Mesodermal cell (in vitro differentiated cells): Measurements from ENCODE around the gene USP17L28.
"Not testable (repeated sequence)": the region's sequence is repeated elsewhere in the genome, so short reads cannot be mapped to it uniquely, and the experiment has no call there.

Experiments used
- H3K27ac ChIP-seq: 2 replicates; pipeline ENCODE4 v1.7.0; 2013; ENCODE audit warnings: mild to moderate bottlenecking, low read depth, low read length, moderate library complexity; ENCODE audit not compliant: severe bottlenecking
- H3K36me3 ChIP-seq: 2 replicates; pipeline ENCODE4 v1.7.1; 2013; ENCODE audit warnings: mild to moderate bottlenecking, low read length, moderate library complexity; ENCODE audit not compliant: control insufficient read depth, insufficient read depth
- H3K4me1 ChIP-seq: one replicate; pipeline ENCODE4 v1.7.1; 2013; ENCODE audit warnings: mild to moderate bottlenecking, low read length; ENCODE audit not compliant: insufficient read depth, control insufficient read depth, poor library complexity, severe bottlenecking
- H3K4me3 ChIP-seq: 2 replicates; pipeline ENCODE4 v1.7.0; 2013; ENCODE audit warnings: low read length, control low read depth, mild to moderate bottlenecking; ENCODE audit not compliant: insufficient read depth, poor library complexity, severe bottlenecking; ENCODE audit errors: extremely low read depth
- H3K9me3 ChIP-seq: 2 replicates; pipeline ENCODE4 v1.7.1; 2013; ENCODE audit warnings: mild to moderate bottlenecking, low read length, moderate library complexity; ENCODE audit not compliant: control insufficient read depth
- WGBS, 2 experiments: methylation state at CpG; one replicate each; pipeline ENCODE4 v1.1.5; 2013; ENCODE audit warnings: missing lambda C conversion rate in 2 of 2; ENCODE audit not compliant: insufficient coverage in 2 of 2; 5-methylcytosine and 5-hydroxymethylcytosine counted together

USP17L28 gene

DNA sequence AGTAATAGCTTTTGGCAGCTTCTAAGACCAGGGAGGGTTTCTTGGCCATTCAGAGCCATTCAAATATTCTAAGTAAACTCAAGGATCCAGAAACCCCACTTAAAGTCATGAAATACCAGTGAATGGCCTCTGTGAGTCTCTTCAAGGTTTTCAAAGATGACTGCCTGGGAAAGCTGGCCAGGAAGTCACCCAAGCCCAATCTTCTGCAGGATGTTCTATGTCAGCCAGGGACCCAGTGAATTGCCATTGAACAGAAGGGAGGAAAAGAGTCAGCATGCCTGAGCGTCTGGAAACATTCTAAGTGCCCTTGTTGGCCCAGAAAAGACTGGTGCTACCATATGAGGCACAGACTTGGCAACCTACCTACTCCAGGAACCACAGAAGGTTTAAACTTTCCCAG, 31.2 kb downstream of the USP17L28 start:
- H3K9me3 ChIP-seq, H3K27ac ChIP-seq, H3K4me1 ChIP-seq, H3K36me3 ChIP-seq, H3K4me3 ChIP-seq: not testable (repeated sequence)
- 30 to 33% methylated on average over 1 of the region's 1 CpG for WGBS, 2 experiments

DNA sequence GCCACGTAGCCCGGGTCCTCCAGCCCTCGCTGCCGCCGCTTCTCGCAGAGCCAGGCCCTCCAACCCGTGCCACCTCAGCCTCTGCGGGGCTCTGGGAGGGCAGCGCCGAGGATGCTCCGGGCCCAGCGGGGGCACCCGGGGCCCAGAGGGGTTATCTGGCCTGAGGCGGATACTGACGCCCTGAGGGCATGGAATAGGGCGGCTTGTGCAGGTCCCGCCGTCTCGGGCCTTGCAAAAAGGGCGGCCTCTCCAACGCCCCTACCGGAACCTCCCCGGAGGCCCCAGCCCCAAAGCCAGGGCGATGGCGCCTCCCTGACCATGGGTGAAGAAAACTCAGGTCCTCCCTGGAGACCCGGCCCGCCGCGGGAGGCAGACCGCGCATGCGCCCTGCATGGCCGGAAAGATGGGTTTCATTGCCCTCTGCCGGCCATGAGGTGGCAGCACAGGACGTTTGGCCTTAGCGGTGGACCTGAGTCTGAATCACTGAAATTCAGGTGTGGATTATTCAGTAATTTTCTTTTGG, 32.4 kb downstream of the USP17L28 start:
- not testable (repeated sequence) for H3K27ac ChIP-seq, H3K9me3 ChIP-seq, H3K4me1 ChIP-seq, H3K36me3 ChIP-seq
- 49 to 64% methylated on average over 8 to 18 of the region's 36 CpGs for WGBS, 2 experiments
- H3K4me3 ChIP-seq, result peak overlapping the region; percentile 14

DNA sequence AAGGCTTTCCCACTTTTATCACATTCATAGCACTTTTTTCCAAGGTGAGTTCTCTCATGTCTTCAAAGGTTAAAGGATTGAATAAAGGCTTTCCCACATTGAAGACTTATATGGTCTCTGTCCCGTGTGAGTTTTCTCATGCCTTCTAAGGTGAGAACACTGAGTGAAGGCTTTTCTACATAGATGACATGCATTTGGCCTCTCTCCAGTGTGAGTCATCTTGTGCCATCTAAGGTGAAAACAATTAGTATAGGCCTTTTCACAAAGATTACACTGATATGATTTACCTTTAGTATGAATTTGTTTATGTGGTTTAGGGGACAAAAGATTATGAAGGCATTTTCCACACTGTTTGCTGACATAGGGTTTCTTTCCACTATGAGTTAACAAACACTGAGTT, 35.4 kb downstream of the USP17L28 start:
- no peaks in the 10 kb centered on the region for H3K4me1 ChIP-seq
- H3K9me3 ChIP-seq, result no peaks in the 10 kb centered on the region
- H3K27ac ChIP-seq, result no peak overlapping the region
- H3K4me3 ChIP-seq, result no peak overlapping the region
- no peaks in the 10 kb centered on the region for H3K36me3 ChIP-seq
- WGBS, 2 experiments, result 50 to 67% methylated on average over 1 of the region's 1 CpG

DNA sequence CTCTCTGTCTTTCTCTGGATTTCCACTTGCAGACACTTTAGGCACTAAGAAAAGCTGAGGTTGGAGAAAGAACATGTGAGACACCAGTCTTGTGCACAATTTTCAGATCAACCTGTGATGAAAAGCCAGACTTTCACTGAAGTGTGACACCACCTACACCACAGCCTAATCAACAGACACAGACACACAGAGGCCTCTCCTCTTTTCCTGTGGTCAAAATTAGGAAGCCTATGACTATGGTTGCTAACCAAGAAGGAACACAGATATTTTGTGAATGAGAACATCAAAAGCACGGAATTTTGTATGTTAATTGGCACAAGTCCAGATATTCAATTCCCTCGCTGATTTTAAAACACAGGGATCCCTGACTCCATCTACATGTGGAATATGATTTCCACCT, 40.3 kb downstream of the USP17L28 start:
- H3K4me3 ChIP-seq, H3K27ac ChIP-seq, H3K4me1 ChIP-seq, H3K9me3 ChIP-seq, H3K36me3 ChIP-seq: not testable (repeated sequence)
- WGBS, 2 experiments, result 88 to 100% methylated on average over 1 of the region's 2 CpGs
